K562 (cell line): Measurements from ENCODE around the gene TARS1. TPM values are rescaled to one million over a fixed set of nuclear protein-coding genes. Genes with fewer than 3 reads are reported as not detected.

Source experiments
- ARID1B ChIP-seq: fragments of 450-650 bp; IDR thresholded peaks from 2 replicates; pipeline ENCODE4 v1.6.1; 2016; ENCODE audit warnings: antibody characterized with exemption, mild to moderate bottlenecking, inconsistent platforms
- CAMTA2 ChIP-seq: fragments of 250-450 bp; sonication (Bioruptor Pico); conservative IDR thresholded peaks from 2 replicates; pipeline ENCODE4 v1.5.1; 2022
- DPF2 ChIP-seq: fragments of 450-650 bp; IDR thresholded peaks from 2 replicates; pipeline ENCODE4 v1.6.1; 2016
- ETV5 ChIP-seq: sonication (generic); formaldehyde crosslinking; IDR thresholded peaks from 2 replicates; pipeline ENCODE4 v1.4.0; 2020; ENCODE audit warnings: low read depth, mild to moderate bottlenecking, missing genetic modification reagents
- JUND ChIP-seq, 2 experiments: IDR thresholded peaks; 2 replicates in 1 of 2; 3 replicates in 1 of 2; pipeline ENCODE4 v1.6.1; 2011; ENCODE audit warnings: borderline replicate concordance in 2 of 2, low read depth in 2 of 2, low read length in 2 of 2, improper control_type of control experiment in 1 of 2, missing biosample characterization in 1 of 2, missing genetic modification characterization in 1 of 2, missing genetic modification reagents in 1 of 2
- MAFG ChIP-seq: fragments of 450-650 bp; conservative IDR thresholded peaks from 2 replicates; pipeline ENCODE4 v1.6.1; 2016; ENCODE audit warnings: missing genetic modification characterization, missing compliant biosample characterization
- MLLT1 ChIP-seq, 2 experiments: fragments of 450-650 bp; IDR thresholded peaks; 2 replicates each; pipeline ENCODE4 v1.6.1; 2016
- POLR2A ChIP-seq: fragments of 450-650 bp; conservative IDR thresholded peaks from 2 replicates; pipeline ENCODE4 v1.6.1; 2016
- POLR2AphosphoS2 ChIP-seq: IDR thresholded peaks from 2 replicates; pipeline ENCODE4 v1.6.1; 2012; ENCODE audit warnings: low read length, improper control_type of control experiment
- POLR2AphosphoS5 ChIP-seq: IDR thresholded peaks from 2 replicates; pipeline ENCODE4 v1.6.1; 2011; ENCODE audit warnings: mild to moderate bottlenecking, low read depth, low read length, moderate library complexity; ENCODE audit not compliant: control insufficient read depth, insufficient read depth
- RAD21 ChIP-seq, 2 experiments: fragments of 250-450 bp in 1 of 2; fragments of 450-650 bp in 1 of 2; sonication (Bioruptor Pico) in 1 of 2; formaldehyde crosslinking in 1 of 2; IDR thresholded peaks in 1 of 2; conservative IDR thresholded peaks in 1 of 2; 2 replicates each; pipeline versions ENCODE4 v1.4.0 to v1.8.0; 2020 to 2022; ENCODE audit warnings: mild to moderate bottlenecking in 2 of 2, moderate library complexity in 1 of 2
- RBFOX2 ChIP-seq: fragments of 200-400 bp; formaldehyde crosslinking; IDR thresholded peaks from 2 replicates; pipeline ENCODE4 v1.6.1; 2017; ENCODE audit warnings: low read depth, mild to moderate bottlenecking, low read length, moderate library complexity
- TAL1 ChIP-seq: fragments of 450-650 bp; IDR thresholded peaks from 2 replicates; pipeline ENCODE4 v1.6.1; 2016; ENCODE audit warnings: mild to moderate bottlenecking
- TCF3 ChIP-seq: sonication (generic); formaldehyde crosslinking; IDR thresholded peaks from 2 replicates; pipeline ENCODE4 v1.4.0; 2020; ENCODE audit warnings: mild to moderate bottlenecking, missing genetic modification reagents
- WHSC1 ChIP-seq: IDR thresholded peaks from one replicate; pipeline ENCODE4 v1.6.1; 2012; ENCODE audit warnings: low read length, control low read depth, inconsistent platforms
- ZEB2 ChIP-seq: fragments of 450-650 bp; IDR thresholded peaks from 2 replicates; pipeline ENCODE4 v1.6.1; 2016
- ZNF583 ChIP-seq: fragments of 250-450 bp; sonication (Bioruptor Pico); IDR thresholded peaks from 2 replicates; pipeline ENCODE4 v1.4.0; 2020
- ZNF707 ChIP-seq: fragments of 250-450 bp; sonication (Bioruptor Pico); conservative IDR thresholded peaks from 2 replicates; pipeline ENCODE4 v1.8.0; 2022; ENCODE audit warnings: inconsistent platforms, mild to moderate bottlenecking, moderate library complexity
- polyA plus RNA-seq, 8 experiments: library from polyadenylated mRNA; depleted of rRNA in 4 of 8; stranded (reverse) in 5 of 8; unstranded in 3 of 8; fragments of >200 nt; fragmentation: Nextera tagmentation in 2 of 8; fragmentation: Illumina TruSeq in 1 of 8; extraction: Ambion mirVana in 2 of 8; extraction: Trizol in 1 of 8; gene quantifications; 2 replicates each; pipeline versions ENCODE4 v1.2.1 to v1.2.3, GENCODE V29; 2011 to 2014; ENCODE audit warnings: inconsistent platforms in 1 of 8, missing spikeins in 1 of 8
- total RNA-seq, 7 experiments: library from RNA; depleted of rRNA in 6 of 7; stranded (reverse); fragments of >200 nt in 6 of 7; fragmentation: Illumina TruSeq in 2 of 7; extraction: Trizol in 2 of 7; gene quantifications; 2 replicates each; pipeline versions ENCODE4 v1.2.1 to v1.2.3, GENCODE V29; 2011 to 2021; ENCODE audit warnings: low replicate concordance in 1 of 7
- TF ChIP-seq, protein P1 (sequence below), 2 experiments: fragments of 250-450 bp in 1 of 2; fragments of 450-650 bp in 1 of 2; sonication (Bioruptor Pico) in 1 of 2; IDR thresholded peaks; 2 replicates each; pipeline versions ENCODE4 v1.6.1 to v1.8.0; 2016 to 2021; ENCODE audit warnings: mild to moderate bottlenecking in 2 of 2, moderate library complexity in 2 of 2, missing compliant biosample characterization in 1 of 2, missing genetic modification characterization in 1 of 2
- TF ChIP-seq, protein P2 (sequence below), 3 experiments: IDR thresholded peaks in 2 of 3; conservative IDR thresholded peaks in 1 of 3; 2 replicates each; pipeline ENCODE4 v1.5.1; 2011 to 2012; ENCODE audit warnings: low read length in 3 of 3, mild to moderate bottlenecking in 3 of 3, control low read depth in 2 of 3, improper control_type of control experiment in 1 of 3, inconsistent platforms in 1 of 3, low read depth in 1 of 3, mixed read lengths in 1 of 3, moderate library complexity in 1 of 3; ENCODE audit not compliant: insufficient read depth in 2 of 3

The TARS1 gene
- total and polyA plus RNA-seq, 9 of the 15 experiments (the other 6 are each of a cell fraction or from before 2014, with no cell fraction given), result 263 to 518 (median 439) TPM

GRCh38 chr5:33470544-33470943, 29.8 kb downstream of the TARS1 start (continued):
- TF ChIP-seq, protein P1, sequence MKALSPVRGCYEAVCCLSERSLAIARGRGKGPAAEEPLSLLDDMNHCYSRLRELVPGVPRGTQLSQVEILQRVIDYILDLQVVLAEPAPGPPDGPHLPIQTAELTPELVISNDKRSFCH (CRISPR knock-in tag; IDR thresholded peaks at IDR 0.05), result no peak
- TF ChIP-seq, protein P1 (tag; IDR thresholded peaks at IDR 0.05), result no peak
- peak; percentile 39 for TF ChIP-seq POLR2AphosphoS2
- TF ChIP-seq POLR2A, result peak; percentile 28; the same call in 1 of the 2 replicates
- peak; percentile 7 to 35; a peak in 2 of 4 replicates for TF ChIP-seq RAD21 (CRISPR knock-in tag; conservative IDR thresholded peaks at IDR 0.05 in 1 of 2, IDR thresholded peaks at IDR 0.05 in 1 of 2)
- TF ChIP-seq MLLT1 (IDR thresholded peaks at IDR 0.05), result no peak
- no peak for TF ChIP-seq MAFG
- TF ChIP-seq ZNF583 (CRISPR knock-in tag), result no peak
- peak; percentile 39; the same call in 1 of the 2 replicates for TF ChIP-seq TAL1
- TF ChIP-seq, protein P2, sequence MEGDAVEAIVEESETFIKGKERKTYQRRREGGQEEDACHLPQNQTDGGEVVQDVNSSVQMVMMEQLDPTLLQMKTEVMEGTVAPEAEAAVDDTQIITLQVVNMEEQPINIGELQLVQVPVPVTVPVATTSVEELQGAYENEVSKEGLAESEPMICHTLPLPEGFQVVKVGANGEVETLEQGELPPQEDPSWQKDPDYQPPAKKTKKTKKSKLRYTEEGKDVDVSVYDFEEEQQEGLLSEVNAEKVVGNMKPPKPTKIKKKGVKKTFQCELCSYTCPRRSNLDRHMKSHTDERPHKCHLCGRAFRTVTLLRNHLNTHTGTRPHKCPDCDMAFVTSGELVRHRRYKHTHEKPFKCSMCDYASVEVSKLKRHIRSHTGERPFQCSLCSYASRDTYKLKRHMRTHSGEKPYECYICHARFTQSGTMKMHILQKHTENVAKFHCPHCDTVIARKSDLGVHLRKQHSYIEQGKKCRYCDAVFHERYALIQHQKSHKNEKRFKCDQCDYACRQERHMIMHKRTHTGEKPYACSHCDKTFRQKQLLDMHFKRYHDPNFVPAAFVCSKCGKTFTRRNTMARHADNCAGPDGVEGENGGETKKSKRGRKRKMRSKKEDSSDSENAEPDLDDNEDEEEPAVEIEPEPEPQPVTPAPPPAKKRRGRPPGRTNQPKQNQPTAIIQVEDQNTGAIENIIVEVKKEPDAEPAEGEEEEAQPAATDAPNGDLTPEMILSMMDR (IDR thresholded peaks at IDR 0.05 in 2 of 3, conservative IDR thresholded peaks at IDR 0.05 in 1 of 3; ENCODE audit: insufficient read depth in 2 of 3, low read depth in 1 of 3, low read length in 3 of 3), result peak; percentile 29 to 51 (median 38); a peak in 4 of 6 replicates
- no peak for TF ChIP-seq CAMTA2 (CRISPR knock-in tag)
- peak; percentile 51 for TF ChIP-seq ZEB2
- TF ChIP-seq DPF2, result peak; percentile 30; the same call in 1 of the 2 replicates
- 0 out of 2 replicates have a peak, but pooled peaks have one; percentile 14 for TF ChIP-seq JUND (IDR thresholded peaks at IDR 0.05; ENCODE audit: borderline replicate concordance, low read depth, low read length)
- TF ChIP-seq JUND (tag; IDR thresholded peaks at IDR 0.05; ENCODE audit: borderline replicate concordance, low read depth, low read length), result no peak
- peak; percentile 49 for TF ChIP-seq ARID1B
- no peak for TF ChIP-seq WHSC1
- peak; percentile 76 for TF ChIP-seq TCF3 (CRISPR knock-in tag)
- no peak for TF ChIP-seq ZNF707
- TF ChIP-seq POLR2AphosphoS5, result peak; percentile 59; the same call in 1 of the 2 replicates
- TF ChIP-seq RBFOX2, result 0 out of 2 replicates have a peak, but pooled peaks have one; percentile 18
- no peak for TF ChIP-seq ETV5 (CRISPR knock-in tag)
